NCI-H510A treated with DMSO at 0.1 percent for 48 hours (cell line): ENCODE data around the gene CELA2A.
"Not testable (repeated sequence)": the region's sequence is repeated elsewhere in the genome, so short reads cannot be mapped to it uniquely, and the experiment has no call there.

Source experiments
- DNase-seq: peaks from one replicate; lab custom pipeline; 2025; lab: John Stamatoyannopoulos, UW

CELA2A gene

GRCh38 chr1:15425521-15425920, 31.0 kb upstream of the CELA2A start:
- no peak for DNase-seq

- no peak for DNase-seq
These were observed 30.6 kb upstream of the CELA2A start for GRCh38 chr1:15425958-15426357.

GRCh38 chr1:15426492-15427279, 29.8 kb upstream of the CELA2A start:
- DNase-seq: no peak

- no peak for DNase-seq
These were observed 29.3 kb upstream of the CELA2A start for GRCh38 chr1:15427280-15427666.

- not testable (repeated sequence) for DNase-seq
These were observed 28.3 kb upstream of the CELA2A start for GRCh38 chr1:15428252-15428651.

- no peak for DNase-seq
These were observed 27.6 kb upstream of the CELA2A start for GRCh38 chr1:15428815-15429435.

GRCh38 chr1:15429701-15430149, 26.8 kb upstream of the CELA2A start:
- no peak for DNase-seq

GRCh38 chr1:15430787-15431570, 25.6 kb upstream of the CELA2A start:
- DNase-seq: peak; percentile 72

- DNase-seq: no peak
These were observed 25.0 kb upstream of the CELA2A start for GRCh38 chr1:15431571-15431948.

- DNase-seq: no peak
These were observed 24.2 kb upstream of the CELA2A start for GRCh38 chr1:15432324-15432723.

- DNase-seq: no peak
These were observed 23.1 kb upstream of the CELA2A start for GRCh38 chr1:15433471-15433870.

- not testable (repeated sequence) for DNase-seq
These were observed 21.8 kb upstream of the CELA2A start for GRCh38 chr1:15434739-15435138.

GRCh38 chr1:15435239-15436077, 21.1 kb upstream of the CELA2A start:
- DNase-seq: no peak

- peak; percentile 62 for DNase-seq
These were observed 19.6 kb upstream of the CELA2A start for GRCh38 chr1:15436881-15437442.

GRCh38 chr1:15439325-15439724, 17.2 kb upstream of the CELA2A start:
- DNase-seq: no peak

GRCh38 chr1:15440357-15440756, 16.2 kb upstream of the CELA2A start:
- no peak for DNase-seq

- no peak for DNase-seq
These were observed 15.3 kb upstream of the CELA2A start for GRCh38 chr1:15441247-15441646.

GRCh38 chr1:15442119-15442518, 14.4 kb upstream of the CELA2A start:
- no peak for DNase-seq

GRCh38 chr1:15442759-15443158, 13.8 kb upstream of the CELA2A start:
- no peak for DNase-seq

GRCh38 chr1:15443281-15443680, 13.3 kb upstream of the CELA2A start:
- no peak for DNase-seq
